Measurements from ENCODE around the gene MACROD1.

Gene MACROD1

GRCh38 chr11:64119700-64120099, 46.2 kb downstream of the MACROD1 start:
- H3K4me3 ChIP-seq (ENCODE audit: low read length): no peak overlapping the region
- DNase-seq (ENCODE audit: low read depth, low spot score): no peak
- no peaks in the 10 kb centered on the region for H3K27me3 ChIP-seq (ENCODE audit: control insufficient read depth, insufficient read depth, low read length)
- H3K9me3 ChIP-seq (ENCODE audit: control insufficient read depth, insufficient read depth, low read length): no peaks in the 10 kb centered on the region
- no peak overlapping the region for H3K27ac ChIP-seq (ENCODE audit: low read length)
- H3K4me1 ChIP-seq (ENCODE audit: control insufficient read depth, insufficient read depth, low read length): peaks cover 9% of the 10 kb centered on the region
- no peaks in the 10 kb centered on the region; the same call in 1 of the 2 replicates for H3K36me3 ChIP-seq (ENCODE audit: control insufficient read depth, insufficient read depth, low read length)
- no CpG with 5 or more reads among the region's 18 CpGs for WGBS (ENCODE audit: insufficient coverage, insufficient read length)

GRCh38 chr11:64118876-64119665, 46.8 kb downstream of the MACROD1 start:
- WGBS (ENCODE audit: insufficient coverage, insufficient read length): no CpG with 5 or more reads among the region's 19 CpGs
- Histone ChIP-seq H3K27ac (ENCODE audit: low read length) (no peak overlapping the region), H3K9me3 (ENCODE audit: control insufficient read depth, insufficient read depth, low read length) (no peaks in the 10 kb centered on the region), H3K4me3 (ENCODE audit: low read length) (no peak overlapping the region), H3K27me3 (ENCODE audit: control insufficient read depth, insufficient read depth, low read length) (no peaks in the 10 kb centered on the region), H3K4me1 (ENCODE audit: control insufficient read depth, insufficient read depth, low read length) (peaks cover 9% of the 10 kb centered on the region), H3K36me3 (ENCODE audit: control insufficient read depth, insufficient read depth, low read length) (no peaks in the 10 kb centered on the region; the same call in 1 of the 2 replicates)
- DNase-seq (ENCODE audit: low read depth, low spot score): no peak

GRCh38 chr11:64117763-64118459, 48.0 kb downstream of the MACROD1 start:
- DNase-seq (ENCODE audit: low read depth, low spot score): no peak
- 0 out of 2 replicates have a peak, but pooled peaks cover 2% of the 10 kb centered on the region for H3K27me3 ChIP-seq (ENCODE audit: control insufficient read depth, insufficient read depth, low read length)
- H3K36me3 ChIP-seq (ENCODE audit: control insufficient read depth, insufficient read depth, low read length): no peaks in the 10 kb centered on the region; the same call in 1 of the 2 replicates
- no peak overlapping the region for H3K4me3 ChIP-seq (ENCODE audit: low read length)
- no peak overlapping the region for H3K27ac ChIP-seq (ENCODE audit: low read length)
- no CpG with 5 or more reads among the region's 32 CpGs for WGBS (ENCODE audit: insufficient coverage, insufficient read length)
- peaks cover 7% of the 10 kb centered on the region for H3K4me1 ChIP-seq (ENCODE audit: control insufficient read depth, insufficient read depth, low read length)
- H3K9me3 ChIP-seq (ENCODE audit: control insufficient read depth, insufficient read depth, low read length): no peaks in the 10 kb centered on the region

GRCh38 chr11:64115531-64116522, 50.1 kb downstream of the MACROD1 start:
- H3K36me3 ChIP-seq (ENCODE audit: control insufficient read depth, insufficient read depth, low read length): no peaks in the 10 kb centered on the region; the same call in 1 of the 2 replicates
- no peaks in the 10 kb centered on the region for H3K4me1 ChIP-seq (ENCODE audit: control insufficient read depth, insufficient read depth, low read length)
- no peak overlapping the region for H3K4me3 ChIP-seq (ENCODE audit: low read length)
- no peaks in the 10 kb centered on the region for H3K9me3 ChIP-seq (ENCODE audit: control insufficient read depth, insufficient read depth, low read length)
- no peak overlapping the region for H3K27ac ChIP-seq (ENCODE audit: low read length)
- H3K27me3 ChIP-seq (ENCODE audit: control insufficient read depth, insufficient read depth, low read length): 0 out of 2 replicates have a peak, but pooled peaks cover 2% of the 10 kb centered on the region
- DNase-seq (ENCODE audit: low read depth, low spot score): no peak
- WGBS (ENCODE audit: insufficient coverage, insufficient read length): no CpG with 5 or more reads among the region's 47 CpGs

- H3K36me3 ChIP-seq (ENCODE audit: control insufficient read depth, insufficient read depth, low read length): no peaks in the 10 kb centered on the region; the same call in 1 of the 2 replicates
- H3K27me3 ChIP-seq (ENCODE audit: control insufficient read depth, insufficient read depth, low read length): 0 out of 2 replicates have a peak, but pooled peaks cover 2% of the 10 kb centered on the region
- WGBS (ENCODE audit: insufficient coverage, insufficient read length): no CpG with 5 or more reads among the region's 2 CpGs
- H3K4me1 ChIP-seq (ENCODE audit: control insufficient read depth, insufficient read depth, low read length): no peaks in the 10 kb centered on the region
- no peaks in the 10 kb centered on the region for H3K9me3 ChIP-seq (ENCODE audit: control insufficient read depth, insufficient read depth, low read length)
- no peak for DNase-seq (ENCODE audit: low read depth, low spot score)
- no peak overlapping the region for H3K27ac ChIP-seq (ENCODE audit: low read length)
- no peak overlapping the region for H3K4me3 ChIP-seq (ENCODE audit: low read length)
These were observed 51.7 kb downstream of the MACROD1 start for GRCh38 chr11:64114231-64114630.

- Histone ChIP-seq H3K4me3 (ENCODE audit: low read length) (no peak overlapping the region), H3K9me3 (ENCODE audit: control insufficient read depth, insufficient read depth, low read length) (no peaks in the 10 kb centered on the region), H3K27me3 (ENCODE audit: control insufficient read depth, insufficient read depth, low read length) (0 out of 2 replicates have a peak, but pooled peaks cover 2% of the 10 kb centered on the region), H3K27ac (ENCODE audit: low read length) (no peak overlapping the region), H3K36me3 (ENCODE audit: control insufficient read depth, insufficient read depth, low read length) (no peaks in the 10 kb centered on the region; the same call in 1 of the 2 replicates), H3K4me1 (ENCODE audit: control insufficient read depth, insufficient read depth, low read length) (no peaks in the 10 kb centered on the region)
- no CpG with 5 or more reads among the region's 2 CpGs for WGBS (ENCODE audit: insufficient coverage, insufficient read length)
- no peak for DNase-seq (ENCODE audit: low read depth, low spot score)
These were observed 52.5 kb downstream of the MACROD1 start for GRCh38 chr11:64113462-64113780.

- Histone ChIP-seq H3K9me3 (ENCODE audit: control insufficient read depth, insufficient read depth, low read length) (no peaks in the 10 kb centered on the region), H3K4me1 (ENCODE audit: control insufficient read depth, insufficient read depth, low read length) (no peaks in the 10 kb centered on the region), H3K4me3 (ENCODE audit: low read length) (no peak overlapping the region), H3K27me3 (ENCODE audit: control insufficient read depth, insufficient read depth, low read length) (0 out of 2 replicates have a peak, but pooled peaks cover 2% of the 10 kb centered on the region), H3K36me3 (ENCODE audit: control insufficient read depth, insufficient read depth, low read length) (no peaks in the 10 kb centered on the region; the same call in 1 of the 2 replicates), H3K27ac (ENCODE audit: low read length) (no peak overlapping the region)
- WGBS (ENCODE audit: insufficient coverage, insufficient read length): no CpG with 5 or more reads among the region's 3 CpGs
- no peak for DNase-seq (ENCODE audit: low read depth, low spot score)
These were observed 53.0 kb downstream of the MACROD1 start for GRCh38 chr11:64112771-64113461.

GRCh38 chr11:64110465-64111375, 55.2 kb downstream of the MACROD1 start:
- no peaks in the 10 kb centered on the region for H3K36me3 ChIP-seq (ENCODE audit: control insufficient read depth, insufficient read depth, low read length)
- no peak overlapping the region for H3K27ac ChIP-seq (ENCODE audit: low read length)
- no peaks in the 10 kb centered on the region for H3K9me3 ChIP-seq (ENCODE audit: control insufficient read depth, insufficient read depth, low read length)
- WGBS (ENCODE audit: insufficient coverage, insufficient read length): no CpG with 5 or more reads among the region's 21 CpGs
- DNase-seq (ENCODE audit: low read depth, low spot score): no peak
- no peak overlapping the region for H3K4me3 ChIP-seq (ENCODE audit: low read length)
- H3K27me3 ChIP-seq (ENCODE audit: control insufficient read depth, insufficient read depth, low read length): peaks cover 2% of the 10 kb centered on the region; the same call in 1 of the 2 replicates
- H3K4me1 ChIP-seq (ENCODE audit: control insufficient read depth, insufficient read depth, low read length): no peaks in the 10 kb centered on the region

GRCh38 chr11:64109332-64109731, 56.6 kb downstream of the MACROD1 start:
- no peaks in the 10 kb centered on the region for H3K4me1 ChIP-seq (ENCODE audit: control insufficient read depth, insufficient read depth, low read length)
- no peak for DNase-seq (ENCODE audit: low read depth, low spot score)
- H3K9me3 ChIP-seq (ENCODE audit: control insufficient read depth, insufficient read depth, low read length): no peaks in the 10 kb centered on the region
- no peak overlapping the region for H3K4me3 ChIP-seq (ENCODE audit: low read length)
- H3K27ac ChIP-seq (ENCODE audit: low read length): no peak overlapping the region
- WGBS (ENCODE audit: insufficient coverage, insufficient read length): no CpG with 5 or more reads among the region's 8 CpGs
- H3K27me3 ChIP-seq (ENCODE audit: control insufficient read depth, insufficient read depth, low read length): peaks cover 2% of the 10 kb centered on the region; the same call in 1 of the 2 replicates
- no peaks in the 10 kb centered on the region for H3K36me3 ChIP-seq (ENCODE audit: control insufficient read depth, insufficient read depth, low read length)
